ENCODE data around the gene MRPS33. TPM values are rescaled to one million over a fixed set of nuclear protein-coding genes. Genes with fewer than 3 reads are reported as not detected.

Gene MRPS33
- total and polyA plus RNA-seq, 2 of the 8 experiments (the other 6 are each of a cell fraction or from before 2014, with no cell fraction given), result 22.9 to 62.6 TPM

DNA sequence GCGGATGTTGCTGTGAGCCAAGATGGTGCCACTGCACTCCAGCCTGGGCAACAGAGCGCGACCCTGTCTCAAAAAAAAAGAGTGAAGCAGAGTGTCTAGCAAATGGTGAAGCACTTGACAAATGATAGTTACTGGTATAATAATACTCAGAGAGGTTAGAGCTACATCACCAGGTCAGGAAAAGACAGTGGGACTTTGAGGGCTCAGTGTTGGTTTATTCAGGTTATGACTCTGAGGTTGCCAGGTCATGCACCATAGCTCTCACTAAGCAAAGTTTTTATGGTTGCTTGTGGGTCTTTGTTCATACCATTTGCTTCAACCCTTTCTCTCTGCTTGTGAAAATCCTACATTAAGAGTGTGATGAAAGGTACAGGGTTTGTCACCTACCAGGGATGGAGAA lies 13.6 kb downstream of the MRPS33 start:
- H3K79me1 ChIP-seq (ENCODE audit: low read depth, low read length), result no peaks in the 10 kb centered on the region
- DNase-seq (ENCODE audit: low read depth in 1 of 2, low spot score in 2 of 2) (no peak), FAIRE-seq (no peak)
- no peak overlapping the region for H2BK120ac ChIP-seq (replicated peaks; ENCODE audit: low read depth, low read length)
- no peak overlapping the region for H3K27ac ChIP-seq (ENCODE audit: low read depth, low read length)
- ChIA-PET POLR2A (ENCODE audit: partially characterized antibody) (interaction anchor here (0.9 kb wide), 1 partner anchor 14 kb away, joined by 3 read pairs; the partner anchor contains the start of gene MRPS33), CTCF (ENCODE audit: partially characterized antibody) (interaction anchor here (0.9 to 1.6 kb wide), 6 partner anchors 9 to 326 kb away, joined by 3 to 6 read pairs (median 4); partner anchors contain the start of gene MRPS33)
- no peak overlapping the region for H2BK5ac ChIP-seq (ENCODE audit: low read depth, low read length)
- H3K27me3 ChIP-seq (replicated peaks in 1 of 4; ENCODE audit: control insufficient read depth in 3 of 4, extremely low read depth in 1 of 4, insufficient read depth in 3 of 4, low read length in 3 of 4), result no peaks in the 10 kb centered on the region
- no peaks in the 10 kb centered on the region for H3K4me1 ChIP-seq (replicated peaks in 1 of 4; ENCODE audit: control insufficient read depth in 3 of 4, insufficient read depth in 4 of 4, low read length in 3 of 4)
- no peak overlapping the region for H3K4me3 ChIP-seq (ENCODE audit: extremely low read depth in 1 of 4, insufficient read depth in 2 of 4, low read depth in 3 of 4, low read length in 4 of 4)
- no peak overlapping the region for H2AFZ ChIP-seq (ENCODE audit: low read length)
- no peak overlapping the region for H4K91ac ChIP-seq (replicated peaks; ENCODE audit: insufficient read length, low read length)
- H3K9ac ChIP-seq (replicated peaks in 1 of 4; ENCODE audit: extremely low read depth in 1 of 4, low read depth in 3 of 4, low read length in 3 of 4), result no peak overlapping the region
- 88% methylated on average over 3 of the region's 3 CpGs; no CpG with 5 or more reads in 1 of the 2 experiments for WGBS, 2 experiments (ENCODE audit: extremely low coverage in 1 of 2, insufficient coverage in 1 of 2, insufficient read length in 1 of 2, insufficient replicate concordance in 2 of 2, low coverage in 1 of 2, low lambda C conversion rate in 2 of 2, missing lambda C conversion rate in 1 of 2)
- no peak overlapping the region for H3K18ac ChIP-seq (ENCODE audit: extremely low read depth, low read length)
- no peak overlapping the region for H3K14ac ChIP-seq (ENCODE audit: insufficient read length)
- no peak overlapping the region for H2BK20ac ChIP-seq (ENCODE audit: low read length)
- no peak overlapping the region for H3K23ac ChIP-seq (ENCODE audit: insufficient read length)
- no peak overlapping the region for H4K5ac ChIP-seq (ENCODE audit: insufficient read length, low read depth, low read length)
- H2BK15ac ChIP-seq (ENCODE audit: low read length), result no peak overlapping the region
- no peaks in the 10 kb centered on the region for H3K9me3 ChIP-seq (ENCODE audit: insufficient read depth in 2 of 2, low read depth in 1 of 2, low read length in 1 of 2)
- no peaks in the 10 kb centered on the region for H3K23me2 ChIP-seq (ENCODE audit: low read depth, low read length)
- H3K36me3 ChIP-seq (ENCODE audit: control insufficient read depth in 2 of 4, insufficient read depth in 4 of 4, low read length in 3 of 4), result peaks cover 0 to 6% (median 2%) of the 10 kb centered on the region in 4 experiments; a peak in 4 of 8 replicates
- no peak overlapping the region for H3K4me2 ChIP-seq (ENCODE audit: insufficient read depth in 1 of 2, low read depth in 2 of 2, low read length in 2 of 2)
- H2BK12ac ChIP-seq (ENCODE audit: low read depth, low read length), result no peak overlapping the region
- no peaks in the 10 kb centered on the region for H4K20me1 ChIP-seq (replicated peaks in 1 of 2; ENCODE audit: control insufficient read depth in 1 of 2, insufficient read depth in 2 of 2, low read length in 2 of 2)
- no peak overlapping the region for H3K56ac ChIP-seq (replicated peaks; ENCODE audit: insufficient read length, low read depth, low read length)
- H3K4ac ChIP-seq (replicated peaks; ENCODE audit: insufficient read length, low read depth, low read length), result no peak overlapping the region
- no peaks in the 10 kb centered on the region for H3K79me2 ChIP-seq (ENCODE audit: control insufficient read depth in 1 of 2, insufficient read depth in 2 of 2, low read length in 2 of 2)
- H4K8ac ChIP-seq (ENCODE audit: extremely low read depth, insufficient read depth, low read length), result no peak overlapping the region
- H2AK5ac ChIP-seq (ENCODE audit: low read depth, low read length), result no peak overlapping the region
- TF ChIP-seq POU5F1 (IDR thresholded peaks at IDR 0.05; ENCODE audit: low read depth, low read length) (no peak), RAD21 (IDR thresholded peaks at IDR 0.05 in 1 of 2, conservative IDR thresholded peaks at IDR 0.05 in 1 of 2; ENCODE audit: low read depth in 2 of 2, low read length in 2 of 2) (no peak), RXRA (IDR thresholded peaks at IDR 0.05; ENCODE audit: insufficient read depth, low read depth, low read length) (no peak), GTF2F1 (IDR thresholded peaks at IDR 0.05; ENCODE audit: borderline replicate concordance, low read depth, low read length) (no peak), BRCA1 (IDR thresholded peaks at IDR 0.05; ENCODE audit: low read depth, low read length) (no peak), BCL11A (IDR thresholded peaks at IDR 0.05; ENCODE audit: low read depth in 2 of 2, low read length in 2 of 2) (no peak), EZH2 (IDR thresholded peaks at IDR 0.05; ENCODE audit: low read depth, low read length, severe bottlenecking) (no peak), CBX5 (IDR thresholded peaks at IDR 0.05; ENCODE audit: low read depth, low read length) (no peak), CREB1 (IDR thresholded peaks at IDR 0.05) (no peak), POLR2A (IDR thresholded peaks at IDR 0.05; ENCODE audit: control extremely low read depth in 1 of 2, low read depth in 2 of 2, low read length in 2 of 2) (no peak), SUZ12 (IDR thresholded peaks at IDR 0.05; ENCODE audit: low read length) (no peak), FOSL1 (IDR thresholded peaks at IDR 0.05; ENCODE audit: insufficient read depth, low read depth, low read length) (no peak)
- TF ChIP-seq, protein P1, sequence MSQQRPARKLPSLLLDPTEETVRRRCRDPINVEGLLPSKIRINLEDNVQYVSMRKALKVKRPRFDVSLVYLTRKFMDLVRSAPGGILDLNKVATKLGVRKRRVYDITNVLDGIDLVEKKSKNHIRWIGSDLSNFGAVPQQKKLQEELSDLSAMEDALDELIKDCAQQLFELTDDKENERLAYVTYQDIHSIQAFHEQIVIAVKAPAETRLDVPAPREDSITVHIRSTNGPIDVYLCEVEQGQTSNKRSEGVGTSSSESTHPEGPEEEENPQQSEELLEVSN (IDR thresholded peaks at IDR 0.05), result no peak

All from H1 (cell line).